Measurements from ENCODE around the gene HIGD2A. TPM values are rescaled to one million over a fixed set of nuclear protein-coding genes. Genes with fewer than 3 reads are reported as not detected.

Gene HIGD2A
- total and polyA plus RNA-seq, 2 of the 13 experiments (the other 11 are each of a cell fraction or from before 2014, with no cell fraction given), result 89.2 to 146 TPM

DNA sequence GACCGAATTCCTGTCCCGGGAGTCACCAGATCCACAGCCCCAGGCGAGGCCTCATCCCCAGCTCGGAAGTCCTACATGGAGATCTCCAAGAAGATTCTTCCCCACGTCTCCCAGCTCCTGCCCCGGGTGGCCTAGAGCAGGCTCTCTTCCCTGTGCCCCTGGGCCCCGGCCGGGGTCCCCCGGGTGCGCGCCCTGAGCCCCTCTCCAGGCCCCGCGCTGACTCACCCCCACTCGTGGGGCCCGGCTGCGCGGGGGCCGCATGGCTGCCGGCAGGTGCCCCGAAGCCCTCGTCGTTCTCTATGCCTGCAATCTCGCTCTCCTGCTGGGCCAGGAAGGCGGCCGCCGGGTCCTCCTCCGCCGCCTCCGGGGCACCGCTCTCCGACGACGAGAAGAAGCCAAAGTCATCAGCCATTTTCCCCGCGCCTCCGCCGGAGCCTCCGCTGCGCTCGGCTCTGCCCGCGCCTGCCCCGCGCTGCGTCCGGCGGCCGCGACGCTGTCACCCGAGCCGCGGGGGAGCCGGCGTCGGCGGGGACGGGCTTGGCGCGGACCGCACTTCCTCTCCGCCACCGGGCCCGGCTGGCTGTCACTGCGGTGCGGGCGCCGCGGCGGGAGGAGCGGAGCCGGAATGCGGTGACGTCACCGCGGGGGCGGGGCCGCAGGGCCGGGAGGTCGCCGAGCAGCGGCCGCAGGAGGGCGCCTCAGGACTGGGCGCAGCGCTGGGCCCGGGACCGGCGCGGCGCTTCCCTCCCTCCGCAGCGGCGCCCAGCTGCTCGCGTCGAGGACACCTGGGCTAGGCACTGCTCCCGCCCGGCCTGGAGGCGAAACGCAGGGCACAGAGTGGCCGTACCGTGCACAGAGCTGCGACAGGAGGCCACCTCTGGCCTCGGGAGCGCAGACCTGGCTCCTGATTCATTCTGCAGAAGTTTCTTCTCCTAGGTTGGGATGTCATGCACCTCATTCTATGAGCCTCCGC, 27.7 kb downstream of the HIGD2A start, which contains the start of gene CLTB (continued):
- TF ChIP-seq ZNF235 (CRISPR knock-in tag; IDR thresholded peaks at IDR 0.05; ENCODE audit: borderline replicate concordance), result 0 out of 2 replicates have a peak, but pooled peaks have one; percentile 26
- TF ChIP-seq TOE1 (CRISPR knock-in tag; IDR thresholded peaks at IDR 0.05), result peak; percentile 73; the same call in 1 of the 2 replicates
- TF ChIP-seq, protein P1, sequence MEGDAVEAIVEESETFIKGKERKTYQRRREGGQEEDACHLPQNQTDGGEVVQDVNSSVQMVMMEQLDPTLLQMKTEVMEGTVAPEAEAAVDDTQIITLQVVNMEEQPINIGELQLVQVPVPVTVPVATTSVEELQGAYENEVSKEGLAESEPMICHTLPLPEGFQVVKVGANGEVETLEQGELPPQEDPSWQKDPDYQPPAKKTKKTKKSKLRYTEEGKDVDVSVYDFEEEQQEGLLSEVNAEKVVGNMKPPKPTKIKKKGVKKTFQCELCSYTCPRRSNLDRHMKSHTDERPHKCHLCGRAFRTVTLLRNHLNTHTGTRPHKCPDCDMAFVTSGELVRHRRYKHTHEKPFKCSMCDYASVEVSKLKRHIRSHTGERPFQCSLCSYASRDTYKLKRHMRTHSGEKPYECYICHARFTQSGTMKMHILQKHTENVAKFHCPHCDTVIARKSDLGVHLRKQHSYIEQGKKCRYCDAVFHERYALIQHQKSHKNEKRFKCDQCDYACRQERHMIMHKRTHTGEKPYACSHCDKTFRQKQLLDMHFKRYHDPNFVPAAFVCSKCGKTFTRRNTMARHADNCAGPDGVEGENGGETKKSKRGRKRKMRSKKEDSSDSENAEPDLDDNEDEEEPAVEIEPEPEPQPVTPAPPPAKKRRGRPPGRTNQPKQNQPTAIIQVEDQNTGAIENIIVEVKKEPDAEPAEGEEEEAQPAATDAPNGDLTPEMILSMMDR (CRISPR knock-in tag; IDR thresholded peaks at IDR 0.05), result peak; percentile 83
- TF ChIP-seq HNRNPLL (IDR thresholded peaks at IDR 0.05; ENCODE audit: low read depth, low read length, poor library complexity, severe bottlenecking), result peak; percentile 59
- peak; percentile 73; the same call in 1 of the 2 replicates for TF ChIP-seq NRL (CRISPR knock-in tag; IDR thresholded peaks at IDR 0.05; ENCODE audit: borderline replicate concordance)
- TF ChIP-seq, protein P2, sequence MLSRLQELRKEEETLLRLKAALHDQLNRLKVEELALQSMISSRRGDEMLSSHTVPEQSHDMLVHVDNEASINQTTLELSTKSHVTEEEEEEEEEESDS (CRISPR knock-in tag; IDR thresholded peaks at IDR 0.05; ENCODE audit: borderline replicate concordance), result no peak
- no peak for TF ChIP-seq RAD51 (IDR thresholded peaks at IDR 0.05; ENCODE audit: borderline replicate concordance)
- TF ChIP-seq, protein P3, sequence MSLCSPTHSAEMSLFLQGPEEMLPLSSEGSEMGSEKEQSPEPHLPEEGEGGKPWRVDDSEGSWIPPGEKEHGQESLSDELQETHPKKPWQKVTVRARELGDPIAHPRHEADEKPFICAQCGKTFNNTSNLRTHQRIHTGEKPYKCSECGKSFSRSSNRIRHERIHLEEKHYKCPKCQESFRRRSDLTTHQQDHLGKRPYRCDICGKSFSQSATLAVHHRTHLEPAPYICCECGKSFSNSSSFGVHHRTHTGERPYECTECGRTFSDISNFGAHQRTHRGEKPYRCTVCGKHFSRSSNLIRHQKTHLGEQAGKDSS (CRISPR knock-in tag; IDR thresholded peaks at IDR 0.05; ENCODE audit: borderline replicate concordance, low read depth), result peak; percentile 63; the same call in 1 of the 2 replicates
- TF ChIP-seq ISX (CRISPR knock-in tag; conservative IDR thresholded peaks at IDR 0.05), result no peak
- TF ChIP-seq, protein P4, sequence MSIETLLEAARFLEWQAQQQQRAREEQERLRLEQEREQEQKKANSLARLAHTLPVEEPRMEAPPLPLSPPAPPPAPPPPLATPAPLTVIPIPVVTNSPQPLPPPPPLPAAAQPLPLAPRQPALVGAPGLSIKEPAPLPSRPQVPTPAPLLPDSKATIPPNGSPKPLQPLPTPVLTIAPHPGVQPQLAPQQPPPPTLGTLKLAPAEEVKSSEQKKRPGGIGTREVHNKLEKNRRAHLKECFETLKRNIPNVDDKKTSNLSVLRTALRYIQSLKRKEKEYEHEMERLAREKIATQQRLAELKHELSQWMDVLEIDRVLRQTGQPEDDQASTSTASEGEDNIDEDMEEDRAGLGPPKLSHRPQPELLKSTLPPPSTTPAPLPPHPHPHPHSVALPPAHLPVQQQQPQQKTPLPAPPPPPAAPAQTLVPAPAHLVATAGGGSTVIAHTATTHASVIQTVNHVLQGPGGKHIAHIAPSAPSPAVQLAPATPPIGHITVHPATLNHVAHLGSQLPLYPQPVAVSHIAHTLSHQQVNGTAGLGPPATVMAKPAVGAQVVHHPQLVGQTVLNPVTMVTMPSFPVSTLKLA (IDR thresholded peaks at IDR 0.05), result no peak
- no peak for TF ChIP-seq ZNF124 (CRISPR knock-in tag; IDR thresholded peaks at IDR 0.05)
- TF ChIP-seq SRY (CRISPR knock-in tag; IDR thresholded peaks at IDR 0.05), result peak; percentile 73; the same call in 1 of the 2 replicates
- TF ChIP-seq, protein P5, sequence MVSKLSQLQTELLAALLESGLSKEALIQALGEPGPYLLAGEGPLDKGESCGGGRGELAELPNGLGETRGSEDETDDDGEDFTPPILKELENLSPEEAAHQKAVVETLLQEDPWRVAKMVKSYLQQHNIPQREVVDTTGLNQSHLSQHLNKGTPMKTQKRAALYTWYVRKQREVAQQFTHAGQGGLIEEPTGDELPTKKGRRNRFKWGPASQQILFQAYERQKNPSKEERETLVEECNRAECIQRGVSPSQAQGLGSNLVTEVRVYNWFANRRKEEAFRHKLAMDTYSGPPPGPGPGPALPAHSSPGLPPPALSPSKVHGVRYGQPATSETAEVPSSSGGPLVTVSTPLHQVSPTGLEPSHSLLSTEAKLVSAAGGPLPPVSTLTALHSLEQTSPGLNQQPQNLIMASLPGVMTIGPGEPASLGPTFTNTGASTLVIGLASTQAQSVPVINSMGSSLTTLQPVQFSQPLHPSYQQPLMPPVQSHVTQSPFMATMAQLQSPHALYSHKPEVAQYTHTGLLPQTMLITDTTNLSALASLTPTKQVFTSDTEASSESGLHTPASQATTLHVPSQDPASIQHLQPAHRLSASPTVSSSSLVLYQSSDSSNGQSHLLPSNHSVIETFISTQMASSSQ (IDR thresholded peaks at IDR 0.05; ENCODE audit: low read depth), result no peak
- TF ChIP-seq, protein P5 (CRISPR knock-in tag; IDR thresholded peaks at IDR 0.05; ENCODE audit: borderline replicate concordance), result peak; percentile 29; the same call in 1 of the 2 replicates
- no peak for TF ChIP-seq PAF1 (CRISPR knock-in tag; IDR thresholded peaks at IDR 0.05)
- peak; percentile 30; the same call in 1 of the 2 replicates for TF ChIP-seq NCOA2 (CRISPR knock-in tag; IDR thresholded peaks at IDR 0.05)
- peak; percentile 3; the same call in 1 of the 2 replicates for TF ChIP-seq SMC3 (IDR thresholded peaks at IDR 0.05; ENCODE audit: low read length)
- TF ChIP-seq RORA (CRISPR knock-in tag; IDR thresholded peaks at IDR 0.05), result no peak
- TF ChIP-seq, protein P6, sequence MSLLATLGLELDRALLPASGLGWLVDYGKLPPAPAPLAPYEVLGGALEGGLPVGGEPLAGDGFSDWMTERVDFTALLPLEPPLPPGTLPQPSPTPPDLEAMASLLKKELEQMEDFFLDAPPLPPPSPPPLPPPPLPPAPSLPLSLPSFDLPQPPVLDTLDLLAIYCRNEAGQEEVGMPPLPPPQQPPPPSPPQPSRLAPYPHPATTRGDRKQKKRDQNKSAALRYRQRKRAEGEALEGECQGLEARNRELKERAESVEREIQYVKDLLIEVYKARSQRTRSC (CRISPR knock-in tag; IDR thresholded peaks at IDR 0.05; ENCODE audit: low read depth), result peak; percentile 39; the same call in 1 of the 2 replicates

Measured in HepG2 (cell line).